ENCODE results near the gene FAM89B.

DNA sequence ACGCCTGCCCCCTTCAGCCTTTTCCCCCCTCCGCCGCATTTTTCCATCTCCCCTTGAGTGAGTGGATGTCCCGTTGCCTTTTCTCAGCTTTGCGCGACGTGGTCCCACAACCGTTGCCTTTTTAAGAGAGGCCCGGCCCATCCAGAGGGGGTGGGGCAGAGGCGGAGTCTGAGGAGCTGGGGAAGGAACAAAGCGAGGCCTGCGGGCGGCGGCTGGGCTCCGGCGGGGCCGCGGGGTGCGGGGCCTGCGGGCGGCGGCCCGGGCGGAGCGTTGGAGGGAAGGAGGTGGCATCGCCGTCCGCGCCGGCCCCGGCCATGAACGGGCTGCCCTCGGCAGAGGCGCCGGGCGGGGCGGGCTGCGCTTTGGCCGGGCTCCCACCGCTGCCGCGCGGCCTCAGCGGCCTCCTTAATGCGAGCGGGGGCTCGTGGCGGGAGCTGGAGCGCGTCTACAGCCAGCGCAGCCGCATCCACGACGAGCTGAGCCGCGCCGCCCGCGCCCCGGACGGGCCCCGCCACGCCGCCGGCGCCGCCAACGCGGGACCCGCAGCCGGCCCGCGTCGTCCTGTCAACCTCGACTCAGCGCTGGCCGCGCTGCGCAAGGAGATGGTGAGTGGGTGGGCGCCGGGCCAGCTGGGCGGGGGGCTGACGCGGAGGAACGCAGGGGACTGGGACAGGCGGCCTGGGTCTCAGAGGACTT, at the start of gene FAM89B:
- TF ChIP-seq, protein P1, sequence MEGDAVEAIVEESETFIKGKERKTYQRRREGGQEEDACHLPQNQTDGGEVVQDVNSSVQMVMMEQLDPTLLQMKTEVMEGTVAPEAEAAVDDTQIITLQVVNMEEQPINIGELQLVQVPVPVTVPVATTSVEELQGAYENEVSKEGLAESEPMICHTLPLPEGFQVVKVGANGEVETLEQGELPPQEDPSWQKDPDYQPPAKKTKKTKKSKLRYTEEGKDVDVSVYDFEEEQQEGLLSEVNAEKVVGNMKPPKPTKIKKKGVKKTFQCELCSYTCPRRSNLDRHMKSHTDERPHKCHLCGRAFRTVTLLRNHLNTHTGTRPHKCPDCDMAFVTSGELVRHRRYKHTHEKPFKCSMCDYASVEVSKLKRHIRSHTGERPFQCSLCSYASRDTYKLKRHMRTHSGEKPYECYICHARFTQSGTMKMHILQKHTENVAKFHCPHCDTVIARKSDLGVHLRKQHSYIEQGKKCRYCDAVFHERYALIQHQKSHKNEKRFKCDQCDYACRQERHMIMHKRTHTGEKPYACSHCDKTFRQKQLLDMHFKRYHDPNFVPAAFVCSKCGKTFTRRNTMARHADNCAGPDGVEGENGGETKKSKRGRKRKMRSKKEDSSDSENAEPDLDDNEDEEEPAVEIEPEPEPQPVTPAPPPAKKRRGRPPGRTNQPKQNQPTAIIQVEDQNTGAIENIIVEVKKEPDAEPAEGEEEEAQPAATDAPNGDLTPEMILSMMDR (conservative IDR thresholded peaks at IDR 0.05 in 1 of 2, IDR thresholded peaks at IDR 0.05 in 1 of 2; ENCODE audit: low read depth in 1 of 2, low read length in 2 of 2) = no peak
- TF ChIP-seq EZH2 (IDR thresholded peaks at IDR 0.05; ENCODE audit: low read length, missing control alignments) = no peak

All from fibroblast of lung (primary cell).